Hematopoietic multipotent progenitor cell treated with erythropoietin and hydrocortisone succinate and interleukin-3 and kit ligand, for 15 days (in vitro differentiated cells): ENCODE measurements around the gene TM9SF1.

Source experiments
- DNase-seq: peaks from one replicate; pipeline ENCODE4 v3.0.0-alpha.2; 2015; ENCODE audit warnings: low spot score

The TM9SF1 gene

DNA sequence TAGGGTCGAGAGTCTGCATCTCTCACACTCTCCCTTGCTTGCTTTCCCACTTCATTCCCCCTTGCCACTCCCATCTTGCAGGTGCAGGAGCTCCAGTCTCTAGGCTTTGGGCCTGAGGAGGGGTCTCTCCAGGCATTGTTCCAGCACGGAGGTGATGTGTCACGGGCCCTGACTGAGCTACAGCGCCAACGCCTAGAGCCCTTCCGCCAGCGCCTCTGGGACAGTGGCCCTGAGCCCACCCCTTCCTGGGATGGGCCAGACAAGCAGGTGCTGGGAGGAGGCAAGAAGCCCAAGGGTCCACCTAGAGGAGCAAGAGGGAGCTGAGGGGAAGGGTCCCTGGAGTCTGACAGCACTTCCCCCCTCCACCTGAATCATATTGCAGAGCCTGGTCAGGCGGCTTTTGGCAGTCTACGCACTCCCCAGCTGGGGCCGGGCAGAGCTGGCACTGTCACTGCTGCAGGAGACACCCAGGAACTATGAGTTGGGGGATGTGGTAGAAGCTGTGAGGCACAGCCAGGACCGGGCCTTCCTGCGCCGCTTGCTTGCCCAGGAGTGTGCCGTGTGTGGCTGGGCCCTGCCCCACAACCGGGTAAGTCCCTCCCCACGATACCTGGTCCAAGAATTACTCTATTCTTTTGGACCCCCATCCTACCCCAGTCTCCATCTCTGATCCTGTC is 43.7 kb downstream of the TM9SF1 start:
- no peak for DNase-seq

DNA sequence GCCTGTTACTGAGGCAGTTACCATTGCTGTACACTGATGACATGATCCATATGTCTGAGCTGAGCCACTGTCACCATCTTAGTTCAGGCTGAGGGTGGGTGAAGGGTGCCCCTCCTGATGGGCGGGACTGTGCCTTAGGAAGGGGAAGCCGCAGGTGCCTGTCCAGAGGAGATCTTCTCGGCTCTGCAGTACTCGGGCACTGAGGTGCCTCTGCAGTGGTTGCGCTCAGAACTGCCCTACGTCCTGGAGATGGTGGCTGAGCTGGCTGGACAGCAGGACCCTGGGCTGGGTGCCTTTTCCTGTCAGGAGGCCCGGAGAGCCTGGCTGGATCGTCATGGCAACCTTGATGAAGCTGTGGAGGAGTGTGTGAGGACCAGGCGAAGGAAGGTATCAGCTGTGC is 44.2 kb downstream of the TM9SF1 start:
- no peak for DNase-seq

DNA sequence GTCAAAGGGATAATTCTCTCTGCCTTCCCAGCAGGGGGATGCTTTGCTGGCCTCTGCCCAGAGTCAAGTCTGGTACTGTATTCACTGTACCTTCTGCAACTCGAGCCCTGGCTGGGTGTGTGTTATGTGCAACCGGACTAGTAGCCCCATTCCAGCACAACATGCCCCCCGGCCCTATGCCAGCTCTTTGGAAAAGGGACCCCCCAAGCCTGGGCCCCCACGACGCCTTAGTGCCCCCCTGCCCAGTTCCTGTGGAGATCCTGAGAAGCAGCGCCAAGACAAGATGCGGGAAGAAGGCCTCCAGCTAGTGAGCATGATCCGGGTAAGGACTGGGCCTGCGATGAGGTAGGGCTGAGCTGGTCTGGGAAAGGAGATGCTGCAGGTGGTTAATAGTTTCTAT is 44.7 kb downstream of the TM9SF1 start:
- no peak for DNase-seq

DNA sequence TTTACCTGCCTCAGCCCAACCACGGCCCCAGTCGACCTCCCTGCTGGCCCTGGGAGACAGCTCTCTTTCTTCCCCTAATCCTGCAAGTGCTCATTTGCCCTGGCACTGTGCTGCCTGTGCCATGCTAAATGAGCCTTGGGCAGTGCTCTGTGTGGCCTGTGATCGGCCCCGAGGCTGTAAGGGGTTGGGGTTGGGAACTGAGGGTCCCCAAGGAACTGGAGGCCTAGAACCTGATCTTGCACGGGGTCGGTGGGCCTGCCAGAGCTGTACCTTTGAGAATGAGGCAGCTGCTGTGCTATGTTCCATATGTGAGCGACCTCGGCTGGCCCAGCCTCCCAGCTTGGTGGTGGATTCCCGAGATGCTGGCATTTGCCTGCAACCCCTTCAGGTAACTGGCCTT is 45.2 kb downstream of the TM9SF1 start:
- no peak for DNase-seq

DNA sequence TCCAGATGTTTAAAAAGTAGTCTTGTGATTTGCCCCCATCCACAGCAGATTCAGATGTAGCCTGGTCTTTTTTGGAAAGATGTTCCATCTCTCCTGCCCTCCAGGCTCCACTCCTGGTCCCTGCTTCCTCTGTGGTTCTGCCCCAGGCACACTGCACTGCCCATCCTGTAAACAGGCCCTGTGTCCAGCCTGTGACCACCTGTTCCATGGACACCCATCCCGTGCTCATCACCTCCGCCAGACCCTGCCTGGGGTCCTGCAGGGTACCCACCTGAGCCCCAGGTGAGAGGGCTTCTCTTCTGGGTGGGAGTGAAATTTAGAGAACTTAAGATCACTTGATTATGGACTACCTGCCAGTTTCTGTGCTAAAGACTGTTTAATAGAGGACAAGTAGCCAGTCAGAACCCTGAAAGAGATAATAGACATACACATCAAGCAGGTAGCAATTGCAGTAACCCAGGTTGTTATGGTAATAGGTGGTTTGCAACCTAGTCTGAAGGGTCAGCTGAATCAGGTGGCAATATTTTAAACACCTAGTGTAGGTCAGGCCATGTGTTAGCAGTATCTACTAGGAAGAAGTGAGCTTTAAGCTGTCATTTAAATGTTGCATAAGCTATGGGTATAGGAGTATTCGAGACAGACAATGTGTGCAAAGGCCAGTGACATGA is 45.8 kb downstream of the TM9SF1 start:
- no peak for DNase-seq

DNA sequence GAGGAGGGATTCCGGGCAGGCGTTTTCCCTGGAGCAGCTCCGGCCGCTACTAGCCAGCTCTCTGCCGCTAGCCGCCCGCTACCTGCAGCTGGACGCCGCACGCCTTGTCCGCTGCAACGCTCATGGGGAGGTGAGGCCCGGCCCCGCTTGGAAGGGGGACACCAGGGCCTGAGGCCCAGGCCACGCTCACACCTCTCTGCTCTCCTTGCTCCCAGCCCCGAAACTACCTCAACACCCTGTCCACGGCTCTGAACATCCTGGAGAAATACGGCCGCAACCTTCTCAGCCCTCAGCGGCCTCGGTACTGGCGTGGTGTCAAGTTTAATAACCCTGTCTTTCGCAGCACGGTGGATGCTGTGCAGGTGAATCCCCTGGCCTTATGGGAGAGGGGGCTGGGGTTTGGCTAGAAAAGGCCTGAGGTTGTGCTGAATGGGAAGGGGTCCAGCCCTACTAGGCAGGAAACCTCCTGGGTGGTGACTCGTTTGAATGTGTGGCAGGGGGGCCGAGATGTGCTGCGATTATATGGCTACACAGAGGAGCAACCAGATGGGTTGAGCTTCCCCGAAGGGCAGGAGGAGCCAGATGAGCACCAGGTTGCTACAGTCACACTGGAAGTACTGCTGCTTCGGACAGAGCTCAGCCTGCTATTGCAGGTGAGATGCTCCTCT is 47.3 kb downstream of the TM9SF1 start:
- no peak for DNase-seq

DNA sequence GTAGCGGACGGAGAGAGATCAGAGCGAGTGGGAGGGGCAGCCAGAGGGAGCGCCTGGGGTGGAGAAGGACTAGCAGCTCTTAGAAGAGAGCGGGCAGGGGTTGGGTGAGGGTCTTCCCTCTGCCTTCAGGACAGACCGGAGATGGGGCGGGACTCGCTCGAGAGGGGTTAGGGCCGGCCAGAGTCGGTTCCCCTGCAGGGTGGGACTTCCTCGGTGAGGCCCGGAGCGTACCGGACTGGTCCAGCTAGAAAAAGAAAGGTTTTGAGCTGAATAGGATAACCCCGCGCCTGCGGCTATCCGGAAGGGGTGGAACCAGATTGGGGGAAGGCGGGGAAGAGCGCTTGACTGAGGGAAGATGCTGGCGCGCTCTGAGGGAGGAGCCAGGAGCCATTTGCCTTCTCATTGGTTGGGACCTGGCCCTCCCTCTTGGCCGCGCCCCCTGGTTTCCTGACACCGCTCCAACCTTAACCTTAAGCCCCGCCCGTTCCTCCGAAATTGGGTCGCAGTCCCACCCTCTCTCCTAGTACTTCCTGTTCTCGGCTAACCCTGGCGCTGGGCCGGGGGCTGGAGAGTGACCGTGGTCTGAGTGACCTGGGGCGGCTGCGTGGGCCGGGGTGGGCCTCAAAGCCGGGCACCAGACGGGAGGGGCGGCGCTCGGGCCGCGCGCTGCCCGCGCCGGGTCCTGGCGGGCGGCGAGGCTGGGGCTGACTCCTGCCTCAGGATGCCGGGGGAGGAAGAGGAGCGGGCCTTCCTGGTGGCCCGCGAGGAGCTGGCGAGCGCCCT is 48.1 kb downstream of the TM9SF1 start, which contains the start of gene RNF31:
RNF31 (plus strand) TSS at position 521 of the 783 bp plus-strand sequence; CDS start at position 722, 201 bp downstream.
- peak; percentile 98 for DNase-seq

DNA sequence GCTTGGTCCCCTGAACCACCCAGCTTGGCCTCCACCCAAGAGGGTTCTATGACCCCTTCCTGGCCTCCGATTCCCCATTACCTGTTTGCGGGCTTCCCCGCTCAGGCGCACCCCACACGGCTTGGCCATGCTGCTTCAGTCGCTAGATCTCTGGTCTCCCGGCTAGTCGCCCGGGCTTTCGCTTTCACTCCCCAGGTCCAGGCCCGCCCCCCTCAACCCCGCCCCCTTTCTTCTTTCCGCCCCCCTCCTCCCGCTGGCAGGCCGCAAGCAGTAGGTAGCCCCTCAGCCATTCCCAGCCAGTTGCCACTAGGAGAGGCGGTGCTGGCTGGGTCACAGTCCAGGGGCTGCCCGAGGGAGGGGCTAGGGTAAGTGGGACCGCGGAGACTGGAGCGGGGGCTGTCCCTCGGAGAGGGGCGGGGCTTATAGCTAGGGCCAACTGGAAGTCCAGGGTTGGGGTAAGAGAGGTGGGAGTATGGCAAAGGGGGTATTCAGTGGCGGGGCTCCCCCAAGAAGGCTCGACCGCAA is 48.7 kb downstream of the TM9SF1 start, which contains the start of gene PSME2:
PSME2 (minus strand) TSS at position 158 of the 525 bp plus-strand sequence; CDS start at position 129, 29 bp downstream.
- peak; percentile 82 for DNase-seq

DNA sequence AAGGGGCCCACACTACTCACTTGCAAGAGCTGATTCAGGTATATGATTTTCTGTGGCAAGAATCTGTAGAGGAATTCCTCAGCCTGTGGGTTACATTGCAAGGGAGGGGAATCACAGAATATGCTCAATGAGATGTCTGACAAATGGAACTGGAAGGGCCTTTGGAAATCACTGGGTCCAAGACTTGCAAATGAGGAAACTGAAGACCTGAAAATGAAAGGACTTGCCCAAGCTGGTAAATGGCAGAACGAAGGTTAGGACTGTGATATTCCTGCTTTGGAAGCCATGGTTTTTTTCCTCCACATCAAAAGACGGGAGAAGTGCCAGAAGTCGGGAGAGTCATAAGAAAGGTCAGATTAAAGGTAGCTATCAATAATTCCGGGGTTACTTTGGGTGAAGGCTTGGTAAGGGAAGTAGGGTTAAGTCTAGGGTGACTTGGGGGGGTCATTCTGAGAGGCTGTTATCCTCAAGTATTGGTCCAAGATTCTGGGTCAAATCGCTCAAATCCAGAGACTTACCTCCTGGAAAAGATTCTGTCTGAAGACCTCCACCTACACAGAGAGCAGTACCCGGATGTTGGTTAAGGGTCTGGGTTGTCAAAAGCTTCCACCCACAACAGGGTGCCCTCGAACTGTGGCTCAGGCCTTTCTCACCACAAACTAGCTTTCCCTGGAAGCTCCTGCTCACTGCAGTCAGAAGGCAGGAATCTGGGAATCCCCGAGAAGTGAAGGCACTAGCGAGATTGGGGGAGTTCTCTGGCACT is 49.4 kb downstream of the TM9SF1 start:
- DNase-seq: no peak

DNA sequence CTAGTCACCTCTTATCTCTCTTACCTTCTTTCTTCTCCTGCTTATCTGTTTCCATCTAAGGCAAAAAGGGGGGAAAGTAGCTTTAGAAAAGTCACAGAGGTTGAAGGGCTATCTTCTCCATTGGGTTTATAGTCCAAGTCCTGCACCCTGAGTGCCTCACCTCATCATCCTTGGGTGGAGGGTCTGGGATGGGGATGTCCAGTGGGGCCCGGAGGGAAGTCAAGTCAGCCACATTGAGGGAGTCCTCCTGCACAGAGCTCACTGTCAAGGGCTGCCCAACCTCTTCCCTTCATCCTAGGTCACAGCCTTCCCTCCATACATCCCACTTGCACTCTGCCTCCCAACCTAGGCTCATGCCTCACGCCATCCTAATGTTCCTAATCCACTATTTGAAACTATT is 50.0 kb downstream of the TM9SF1 start:
- no peak for DNase-seq

DNA sequence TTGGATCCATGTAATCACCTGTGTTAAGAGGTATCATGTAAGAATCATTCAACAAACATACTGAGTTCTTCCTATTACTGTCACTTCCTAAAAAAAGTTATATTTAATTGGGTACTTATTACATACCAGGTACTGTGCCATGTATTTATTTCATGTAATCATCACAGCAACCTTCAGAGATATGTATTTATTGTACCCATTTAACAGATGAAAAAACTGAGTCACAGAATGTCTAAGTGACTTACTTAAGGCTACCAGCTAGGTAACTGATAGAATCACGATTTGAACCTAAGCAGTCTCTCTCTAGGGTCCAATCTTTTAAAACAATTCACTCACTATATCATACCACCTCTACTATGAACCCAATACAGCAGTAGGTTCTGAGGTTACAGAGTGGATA is 50.8 kb downstream of the TM9SF1 start:
- DNase-seq: no peak

DNA sequence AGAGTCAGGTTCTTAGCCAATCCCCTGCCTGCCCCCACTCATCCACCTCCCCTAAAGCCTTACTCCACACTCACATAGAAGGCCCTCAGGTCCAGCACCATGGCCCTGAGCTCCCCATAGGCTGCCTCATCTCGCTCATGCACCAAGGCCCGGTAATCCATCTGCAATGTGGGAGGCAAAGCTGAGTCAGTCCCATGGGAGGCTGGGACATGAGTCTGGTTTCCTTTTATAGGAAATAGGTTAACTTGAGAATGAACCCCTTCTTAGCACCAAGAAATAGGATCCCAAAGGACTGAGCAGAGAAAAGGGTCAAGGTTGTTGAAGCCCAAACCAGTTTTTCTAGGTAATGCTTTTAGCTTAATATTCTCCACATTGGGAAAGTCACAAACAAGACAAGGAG is 51.7 kb downstream of the TM9SF1 start:
- no peak for DNase-seq

DNA sequence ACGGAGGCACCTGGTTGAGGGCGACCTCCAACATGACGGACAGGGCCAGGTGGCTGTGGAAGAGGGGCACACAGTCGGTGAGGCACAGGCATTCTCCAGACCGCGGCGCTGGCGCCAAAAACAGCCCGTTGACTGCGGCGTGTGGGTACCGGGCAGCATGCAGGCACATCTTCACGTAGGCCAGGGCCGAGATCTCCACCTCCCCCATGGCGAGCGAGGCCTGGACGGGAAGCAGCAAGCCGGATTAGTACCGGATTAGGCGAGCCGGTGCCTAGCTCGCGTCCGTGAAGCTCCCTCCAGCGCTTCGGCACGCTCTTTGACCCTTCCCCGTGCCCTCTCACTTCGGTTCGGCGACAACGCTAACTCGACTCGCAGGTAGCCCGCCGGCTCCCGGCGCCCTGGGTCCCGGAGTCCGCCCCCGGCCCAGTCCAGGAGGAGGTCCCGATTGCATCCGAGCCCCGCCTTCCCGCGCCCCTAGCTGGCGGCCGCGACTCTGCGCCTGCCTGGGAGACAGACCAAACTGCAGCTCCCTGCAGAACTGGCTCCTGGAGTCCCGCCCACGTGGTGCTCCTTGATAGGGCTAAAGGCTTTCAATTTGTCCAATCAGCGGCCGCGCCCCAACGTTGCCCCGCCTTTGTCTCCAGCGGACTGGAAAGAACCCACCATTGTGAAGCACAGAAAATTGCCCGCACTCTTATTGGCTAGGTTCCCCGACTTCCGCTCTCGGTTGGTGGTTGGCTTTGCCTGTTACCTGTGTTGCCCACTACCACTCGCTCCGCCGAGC is 54.0 kb downstream of the TM9SF1 start, which contains the start of gene EMC9:
EMC9 (minus strand) TSS at position 495 of the 784 bp plus-strand sequence; CDS start at position 208, 287 bp downstream.
- peak; percentile 99 for DNase-seq

DNA sequence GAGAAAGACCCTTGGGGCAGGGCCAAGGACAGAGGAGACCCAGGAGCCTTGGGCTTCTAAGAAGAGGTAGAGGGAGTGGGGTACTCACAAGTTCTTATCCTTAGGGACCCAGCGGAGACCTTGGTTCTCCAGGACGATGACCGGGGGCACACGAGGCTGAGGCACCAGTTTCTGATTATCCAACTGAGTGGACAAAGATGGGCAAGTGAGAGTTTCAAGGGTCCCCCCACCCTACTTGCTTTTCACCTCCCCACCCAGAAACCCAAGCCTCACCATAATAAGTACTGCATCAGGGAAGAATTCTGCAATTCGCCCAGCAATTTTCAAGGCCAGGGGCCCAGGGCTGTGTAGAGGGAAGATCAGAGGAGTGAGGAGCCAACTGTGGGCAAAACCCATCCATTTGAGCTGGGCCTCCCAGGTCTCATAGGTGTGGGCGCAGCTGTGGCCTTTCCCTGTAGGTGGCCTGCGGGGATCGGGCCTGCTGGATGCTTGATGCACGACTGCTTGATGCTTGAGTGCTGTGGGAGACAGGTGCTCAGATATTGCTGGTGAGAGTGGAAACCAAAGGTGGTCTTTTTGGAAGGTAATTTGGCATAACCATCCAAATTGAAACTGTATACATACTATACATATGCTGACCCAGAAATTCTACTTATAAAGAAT is 55.8 kb downstream of the TM9SF1 start:
- peak; percentile 33 for DNase-seq
